PC-3 (cell line): ENCODE data around the gene CROCC2. TPM values are rescaled to one million over a fixed set of nuclear protein-coding genes. Genes with fewer than 3 reads are reported as not detected.

Experiments used
- ATAC-seq: fragments of 200-7000 bp; cut with Tn5 transposase; 2 replicates; pipeline ENCODE4 v1.9.1; 2020; ENCODE audit warnings: mild to moderate bottlenecking, moderate library complexity
- BruUV-seq: library from RNA; stranded (reverse); fragments of 400-500 nt; replicated peaks from 2 replicates; lab custom pipeline; 2021; lab: Mats Ljungman, UMichigan
- CTCF ChIA-PET: fragments of 300-600 bp; sonication (Branson Sonifier 250); formaldehyde crosslinking; loops from one replicate; lab custom pipeline; 2022; ENCODE audit warnings: antibody characterized with exemption; lab: Charles Lee
- POLR2A ChIA-PET: fragments of 300-600 bp; sonication (Branson Sonifier 250); formaldehyde crosslinking; loops from one replicate; lab custom pipeline; 2022; ENCODE audit warnings: antibody characterized with exemption; ENCODE audit not compliant: unreplicated experiment; lab: Charles Lee
- DNase-seq: peaks from one replicate; pipeline ENCODE4 v3.0.0-alpha.2; 2015
- H2AFZ ChIP-seq: fragments of 300-600 bp; sonication (generic); 2 replicates; pipeline ENCODE4 v1.6.0; 2016; ENCODE audit warnings: antibody characterized with exemption, low read length
- H3F3A ChIP-seq: fragments of 300-600 bp; sonication (generic); one replicate; pipeline ENCODE4 v1.6.0; 2017; ENCODE audit warnings: antibody characterized with exemption, low read length, control low read depth, mild to moderate bottlenecking; ENCODE audit not compliant: unreplicated experiment
- H3K27ac ChIP-seq: fragments of 300-600 bp; sonication (generic); 2 replicates; pipeline ENCODE4 v1.5.1; 2016; ENCODE audit warnings: mild to moderate bottlenecking, low read length
- H3K27me3 ChIP-seq: fragments of 300-600 bp; sonication (generic); 2 replicates; pipeline ENCODE4 v1.6.1; 2016; ENCODE audit warnings: low read length, mixed read lengths
- H3K36me3 ChIP-seq: fragments of 300-600 bp; sonication (generic); 2 replicates; pipeline ENCODE4 v1.6.1; 2016; ENCODE audit warnings: low read depth, mixed run types, low read length, mixed read lengths
- H3K4me1 ChIP-seq: fragments of 300-600 bp; sonication (generic); 2 replicates; pipeline ENCODE4 v1.5.1; 2016; ENCODE audit warnings: low read length; ENCODE audit not compliant: insufficient read depth
- H3K4me2 ChIP-seq: fragments of 300-600 bp; sonication (generic); 2 replicates; pipeline ENCODE4 v1.6.0; 2016; ENCODE audit warnings: low read length
- H3K4me3 ChIP-seq: fragments of 300-600 bp; sonication (generic); 2 replicates; pipeline ENCODE4 v1.5.1; 2016; ENCODE audit warnings: mild to moderate bottlenecking, low read length, mixed read lengths
- H3K79me2 ChIP-seq: fragments of 300-600 bp; sonication (generic); 2 replicates; pipeline ENCODE4 v1.6.1; 2017; ENCODE audit warnings: low read length, mixed read lengths
- H3K9ac ChIP-seq: fragments of 300-600 bp; sonication (generic); 2 replicates; pipeline ENCODE4 v1.6.0; 2016; ENCODE audit warnings: mild to moderate bottlenecking, low read length
- H3K9me2 ChIP-seq: fragments of 300-600 bp; sonication (generic); replicated peaks from 2 replicates; pipeline ENCODE4 v1.6.1; 2016; ENCODE audit warnings: mixed run types, low read length, mixed read lengths
- H3K9me3 ChIP-seq: fragments of 300-600 bp; sonication (generic); 2 replicates; pipeline ENCODE4 v1.6.1; 2016; ENCODE audit warnings: low read length, mixed read lengths
- H4K20me1 ChIP-seq: fragments of 300-600 bp; sonication (generic); 2 replicates; pipeline ENCODE4 v1.6.1; 2016; ENCODE audit warnings: low read length, mixed read lengths
- EZH2 ChIP-seq: fragments of 300-600 bp; sonication (generic); IDR thresholded peaks from one replicate; pipeline ENCODE4 v1.6.1; 2017; ENCODE audit warnings: antibody characterized with exemption, mild to moderate bottlenecking, low read length; ENCODE audit not compliant: unreplicated experiment
- EZH2phosphoT487 ChIP-seq: fragments of 300-600 bp; sonication (generic); IDR thresholded peaks from 2 replicates; pipeline ENCODE4 v1.6.1; 2018; ENCODE audit warnings: mild to moderate bottlenecking, antibody characterized with exemption, low read length, borderline replicate concordance
- intact Hi-C: fragments of 100-400 bp; cut with micrococcal nuclease; formaldehyde crosslinking; loops from 2 replicates; pipeline ENCODE4 v1.9.0; 2023
- total RNA-seq: library from RNA; depleted of rRNA; stranded (reverse); fragments of >200 nt; gene quantifications from 2 replicates; pipeline ENCODE4 v1.2.3, GENCODE V29; 2014
- TF ChIP-seq, protein P1 (sequence below): fragments of 300-600 bp; sonication (generic); conservative IDR thresholded peaks from 2 replicates; pipeline ENCODE4 v1.5.1; 2017; ENCODE audit warnings: antibody characterized with exemption, low read depth, mild to moderate bottlenecking, low read length

Gene CROCC2
- total RNA-seq, 1 experiment from 2014 or later, result not detected

DNA sequence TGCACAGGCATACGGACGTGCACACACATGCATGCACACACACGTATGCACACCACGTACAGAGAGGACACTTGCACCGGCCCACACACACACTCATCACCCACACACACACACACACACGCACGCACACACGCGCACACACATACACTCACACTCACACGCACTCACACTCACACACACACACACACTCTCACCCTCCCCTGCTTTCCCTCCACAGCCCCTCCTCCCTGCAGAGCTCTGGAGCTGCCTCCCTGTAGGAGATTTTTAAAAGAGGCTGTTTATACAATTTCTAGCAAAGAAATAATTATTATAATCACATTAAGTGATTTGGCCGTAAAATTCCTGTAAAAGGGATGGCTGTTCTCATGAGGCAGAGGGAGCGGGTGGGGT is 55.8 kb downstream of the CROCC2 start:
- ChIA-PET POLR2A (interaction anchor here (0.8 kb wide), 1 partner anchor 30 kb away, joined by 3 read pairs; no protein-coding TSS in a partner anchor), CTCF (no interaction called here)
- no peaks in the 10 kb centered on the region for H4K20me1 ChIP-seq
- no peaks in the 10 kb centered on the region for H3F3A ChIP-seq
- H3K9me3 ChIP-seq, result no peaks in the 10 kb centered on the region
- no TSS peak for BruUV-seq
- H3K27ac ChIP-seq, result no peak overlapping the region
- ATAC-seq (no peak), DNase-seq (no peak)
- TF ChIP-seq, protein P1, sequence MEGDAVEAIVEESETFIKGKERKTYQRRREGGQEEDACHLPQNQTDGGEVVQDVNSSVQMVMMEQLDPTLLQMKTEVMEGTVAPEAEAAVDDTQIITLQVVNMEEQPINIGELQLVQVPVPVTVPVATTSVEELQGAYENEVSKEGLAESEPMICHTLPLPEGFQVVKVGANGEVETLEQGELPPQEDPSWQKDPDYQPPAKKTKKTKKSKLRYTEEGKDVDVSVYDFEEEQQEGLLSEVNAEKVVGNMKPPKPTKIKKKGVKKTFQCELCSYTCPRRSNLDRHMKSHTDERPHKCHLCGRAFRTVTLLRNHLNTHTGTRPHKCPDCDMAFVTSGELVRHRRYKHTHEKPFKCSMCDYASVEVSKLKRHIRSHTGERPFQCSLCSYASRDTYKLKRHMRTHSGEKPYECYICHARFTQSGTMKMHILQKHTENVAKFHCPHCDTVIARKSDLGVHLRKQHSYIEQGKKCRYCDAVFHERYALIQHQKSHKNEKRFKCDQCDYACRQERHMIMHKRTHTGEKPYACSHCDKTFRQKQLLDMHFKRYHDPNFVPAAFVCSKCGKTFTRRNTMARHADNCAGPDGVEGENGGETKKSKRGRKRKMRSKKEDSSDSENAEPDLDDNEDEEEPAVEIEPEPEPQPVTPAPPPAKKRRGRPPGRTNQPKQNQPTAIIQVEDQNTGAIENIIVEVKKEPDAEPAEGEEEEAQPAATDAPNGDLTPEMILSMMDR, result no peak
- TF ChIP-seq EZH2phosphoT487 (no peak), EZH2 (no peak)
- 0 out of 2 replicates have a peak, but pooled peaks cover 8% of the 10 kb centered on the region for H3K27me3 ChIP-seq
- H3K4me2 ChIP-seq, result no peak overlapping the region
- no peaks in the 10 kb centered on the region for H3K4me1 ChIP-seq
- H2AFZ ChIP-seq, result no peak overlapping the region
- no peak overlapping the region for H3K9ac ChIP-seq
- no peaks in the 10 kb centered on the region for H3K36me3 ChIP-seq
- no peaks in the 10 kb centered on the region for H3K9me2 ChIP-seq
- no peak overlapping the region for H3K4me3 ChIP-seq
- H3K79me2 ChIP-seq, result no peaks in the 10 kb centered on the region
- intact Hi-C loops, result no loop called here

DNA sequence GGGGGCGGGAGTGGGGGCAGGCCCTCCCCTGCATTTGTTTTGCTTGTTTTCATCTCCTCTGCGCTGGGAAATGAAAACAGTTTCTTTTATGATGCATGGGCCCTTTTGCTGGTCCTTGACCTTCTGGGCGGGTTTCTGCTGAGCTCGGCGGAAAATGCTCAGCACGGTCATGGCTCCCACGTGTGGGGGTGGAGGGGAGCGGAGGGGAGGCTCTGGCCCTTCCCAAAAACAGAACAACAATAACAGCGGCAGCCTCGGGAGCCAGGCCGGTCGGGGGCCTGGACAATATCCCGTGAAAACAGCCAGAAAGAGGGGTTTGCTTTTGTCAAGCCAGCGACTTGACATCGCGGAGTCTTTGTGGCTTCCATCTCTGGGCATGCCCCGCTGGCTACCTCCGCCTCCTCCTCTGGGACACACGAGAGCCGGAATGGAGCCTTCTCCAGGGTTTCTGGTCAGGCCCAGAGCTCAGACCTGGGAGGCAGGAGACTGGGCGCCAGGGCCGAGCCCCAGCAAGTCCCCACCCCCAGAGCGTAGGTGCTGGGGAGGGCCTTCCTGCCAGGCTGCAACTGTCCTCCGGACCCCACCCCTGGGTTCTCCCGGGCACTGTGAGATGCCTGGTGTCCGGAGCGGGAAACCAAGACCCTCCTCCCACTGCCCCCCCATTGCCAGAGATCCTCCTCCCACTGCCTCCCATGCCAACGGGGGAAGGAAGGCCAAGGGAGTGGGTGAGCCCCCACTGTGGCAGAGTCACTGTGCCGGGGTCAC is 56.3 kb downstream of the CROCC2 start:
- TF ChIP-seq EZH2 (no peak), EZH2phosphoT487 (no peak)
- TF ChIP-seq, protein P1, result no peak
- POLR2A ChIA-PET, result interaction anchor here (0.8 kb wide), 1 partner anchor 30 kb away, joined by 3 read pairs; no protein-coding TSS in a partner anchor
- Histone ChIP-seq H4K20me1 (no peaks in the 10 kb centered on the region), H3K9me2 (no peaks in the 10 kb centered on the region), H3K4me2 (no peak overlapping the region), H3K79me2 (no peaks in the 10 kb centered on the region), H3K27me3 (0 out of 2 replicates have a peak, but pooled peaks cover 2% of the 10 kb centered on the region), H3K36me3 (no peaks in the 10 kb centered on the region), H3K9ac (no peak overlapping the region), H3K4me3 (no peak overlapping the region), H3F3A (no peaks in the 10 kb centered on the region), H2AFZ (no peak overlapping the region), H3K4me1 (no peaks in the 10 kb centered on the region), H3K9me3 (no peaks in the 10 kb centered on the region), H3K27ac (no peak overlapping the region)
- CTCF ChIA-PET, result no interaction called here
- no TSS peak for BruUV-seq
- intact Hi-C loops, result no loop called here
- ATAC-seq, result no peak
- DNase-seq, result no peak
